Activated CD4-positive, alpha-beta T cell treated with anti-CD3 and anti-CD28 coated beads, Interleukin-2, amount 50 U/mL, for 48 hours (primary cell): ENCODE measurements around the gene BCAS4.

Experiments
- DNase-seq, 2 experiments: peaks; one replicate each; pipeline ENCODE4 v3.0.0-alpha.2; 2020

BCAS4 gene

GRCh38 chr20:50828363-50829136 lies 33.7 kb downstream of the BCAS4 start:
- DNase-seq = no peak

- DNase-seq = no peak
Observed at GRCh38 chr20:50831622-50832021, 36.8 kb downstream of the BCAS4 start.

GRCh38 chr20:50834599-50835005 lies 39.7 kb downstream of the BCAS4 start:
- no peak for DNase-seq

GRCh38 chr20:50837532-50838321 lies 42.9 kb downstream of the BCAS4 start:
- DNase-seq = peak in 1 of 2 experiments; percentile 10

GRCh38 chr20:50838322-50838625 lies 43.4 kb downstream of the BCAS4 start:
- DNase-seq = no peak

GRCh38 chr20:50838707-50839385 lies 44.0 kb downstream of the BCAS4 start:
- DNase-seq = no peak

- no peak for DNase-seq
Observed at GRCh38 chr20:50842821-50843220, 48.0 kb downstream of the BCAS4 start.

- no peak for DNase-seq
Observed at GRCh38 chr20:50843331-50844276, 48.7 kb downstream of the BCAS4 start.

- DNase-seq = peak; percentile 43 to 60
Observed at GRCh38 chr20:50844430-50845100, 49.7 kb downstream of the BCAS4 start.

- DNase-seq = no peak
Observed at GRCh38 chr20:50845566-50846215, 50.8 kb downstream of the BCAS4 start.

- DNase-seq = no peak
Observed at GRCh38 chr20:50848341-50848808, 53.5 kb downstream of the BCAS4 start.

- DNase-seq = no peak
Observed at GRCh38 chr20:50848846-50849673, 54.2 kb downstream of the BCAS4 start.

- DNase-seq = no peak
Observed at GRCh38 chr20:50850721-50851286, 55.9 kb downstream of the BCAS4 start.

- no peak for DNase-seq
Observed at GRCh38 chr20:50852085-50852484, 57.2 kb downstream of the BCAS4 start.

- no peak for DNase-seq
Observed at GRCh38 chr20:50854506-50855249, 59.8 kb downstream of the BCAS4 start.

- DNase-seq = no peak
Observed at GRCh38 chr20:50855498-50856474, 60.9 kb downstream of the BCAS4 start.

- DNase-seq = no peak
Observed at GRCh38 chr20:50856475-50857041, 61.7 kb downstream of the BCAS4 start.

GRCh38 chr20:50857348-50857747 lies 62.5 kb downstream of the BCAS4 start:
- DNase-seq = no peak
